Neutrophil (primary cell): Measurements from ENCODE around the gene CHST10.
"Not testable (repeated sequence)": the region's sequence is repeated elsewhere in the genome, so short reads cannot be mapped to it uniquely, and the experiment has no call there.

ENCODE experiments used
- H3K27ac ChIP-seq: fragments of 200-600 bp; sonication (generic); 2 replicates; pipeline ENCODE4 v1.5.1; 2016; ENCODE audit warnings: mild to moderate bottlenecking, moderate library complexity
- H3K27me3 ChIP-seq: fragments of 200-600 bp; sonication (generic); 2 replicates; pipeline ENCODE4 v1.6.0; 2016; ENCODE audit warnings: mild to moderate bottlenecking
- H3K36me3 ChIP-seq: fragments of 200-600 bp; sonication (generic); 2 replicates; pipeline ENCODE4 v1.5.1; 2017
- H3K4me1 ChIP-seq, 2 experiments: fragments of 200-600 bp in 1 of 2; sonication (generic) in 1 of 2; 1 replicate in 1 of 2; 2 replicates in 1 of 2; pipeline versions ENCODE4 v1.5.1 to v1.6.1; 2013 to 2016; ENCODE audit warnings: low read depth in 1 of 2, low read length in 1 of 2, mild to moderate bottlenecking in 1 of 2, moderate library complexity in 1 of 2; ENCODE audit not compliant: control insufficient read depth in 1 of 2, insufficient read depth in 1 of 2
- H3K4me3 ChIP-seq, 2 experiments: fragments of 200-600 bp in 1 of 2; sonication (generic) in 1 of 2; 1 replicate in 1 of 2; 2 replicates in 1 of 2; pipeline ENCODE4 v1.5.1; 2013 to 2016; ENCODE audit warnings: low read depth in 1 of 2, low read length in 1 of 2, mild to moderate bottlenecking in 1 of 2, moderate library complexity in 1 of 2
- H3K9me3 ChIP-seq: fragments of 200-600 bp; sonication (generic); 2 replicates; pipeline ENCODE4 v1.5.1; 2016
- CTCF ChIP-seq: fragments of 200-600 bp; sonication (generic); IDR thresholded peaks from 2 replicates; pipeline ENCODE4 v1.5.1; 2016; ENCODE audit warnings: antibody characterized with exemption

The CHST10 gene

GRCh38 chr2:100416935-100417710 lies at the start of gene CHST10:
TSS of gene CHST10 (minus strand) at chr2:100417668. CDS start at chr2:100406675, 10,993 bp downstream.
- Histone ChIP-seq H3K27ac (no peak within 1 kb of the TSS), H3K9me3 (no peaks in the 10 kb centered on the region), H3K4me1 (peaks cover 9 to 11% of the 10 kb centered on the region in 2 experiments), H3K36me3 (no peaks in the 10 kb centered on the region), H3K27me3 (peaks cover 76% of the 10 kb centered on the region), H3K4me3 (peak within 1 kb of the TSS in 1 of 2 experiments; percentile 13)
- no peak for TF ChIP-seq CTCF

GRCh38 chr2:100460904-100461530 lies 43.5 kb upstream of the CHST10 start:
- no peak for TF ChIP-seq CTCF
- Histone ChIP-seq H3K4me1 (no peaks in the 10 kb centered on the region), H3K36me3 (no peaks in the 10 kb centered on the region), H3K4me3 (no peak overlapping the region), H3K9me3 (peaks cover 18% of the 10 kb centered on the region), H3K27me3 (no peaks in the 10 kb centered on the region), H3K27ac (no peak overlapping the region)

- not testable (repeated sequence) for H3K27me3 ChIP-seq, H3K4me3 ChIP-seq, H3K27ac ChIP-seq, H3K36me3 ChIP-seq, H3K4me1 ChIP-seq
- peaks cover 28% of the 10 kb centered on the region for H3K9me3 ChIP-seq
These were observed 38.9 kb upstream of the CHST10 start for GRCh38 chr2:100456357-100456756.

GRCh38 chr2:100453853-100454252 lies 36.4 kb upstream of the CHST10 start:
- Histone ChIP-seq H3K27me3 (no peaks in the 10 kb centered on the region), H3K4me3 (no peak overlapping the region), H3K9me3 (peaks cover 25% of the 10 kb centered on the region), H3K27ac (no peak overlapping the region), H3K36me3 (no peaks in the 10 kb centered on the region), H3K4me1 (no peaks in the 10 kb centered on the region)
- TF ChIP-seq CTCF = no peak

GRCh38 chr2:100451734-100452133 lies 34.3 kb upstream of the CHST10 start:
- Histone ChIP-seq H3K4me1 (no peaks in the 10 kb centered on the region), H3K36me3 (no peaks in the 10 kb centered on the region), H3K4me3 (no peak overlapping the region), H3K27ac (no peak overlapping the region), H3K27me3 (no peaks in the 10 kb centered on the region), H3K9me3 (peaks cover 9% of the 10 kb centered on the region)
- TF ChIP-seq CTCF = no peak

GRCh38 chr2:100451092-100451491 lies 33.6 kb upstream of the CHST10 start:
- no peak for TF ChIP-seq CTCF
- no peak overlapping the region for H3K4me3 ChIP-seq
- no peaks in the 10 kb centered on the region for H3K27me3 ChIP-seq
- no peaks in the 10 kb centered on the region for H3K36me3 ChIP-seq
- no peaks in the 10 kb centered on the region for H3K4me1 ChIP-seq
- no peak overlapping the region for H3K27ac ChIP-seq
- H3K9me3 ChIP-seq = peaks cover 9% of the 10 kb centered on the region
